Vagina (tissue), 2 donors: Measurements from ENCODE around the gene GDF7. TPM values are rescaled to one million over a fixed set of nuclear protein-coding genes. Genes with fewer than 3 reads are reported as not detected.
"Not testable (repeated sequence)": the region's sequence is repeated elsewhere in the genome, so short reads cannot be mapped to it uniquely, and the experiment has no call there.

Experiments
- DNase-seq, 2 donors: peaks; one replicate each; pipeline ENCODE4 v3.0.0-alpha.2; 2017; ENCODE audit errors: extremely low spot score in 2 of 2
- H3K27ac ChIP-seq: fragments of 200-600 bp; sonication (generic); one replicate; pipeline ENCODE4 v1.5.1; 2019
- H3K27me3 ChIP-seq: fragments of 200-600 bp; sonication (generic); one replicate; pipeline ENCODE4 v1.5.1; 2019
- H3K36me3 ChIP-seq, 2 donors: fragments of 200-600 bp; sonication (generic); one replicate each; pipeline ENCODE4 v1.5.1; 2017 to 2019
- H3K4me1 ChIP-seq: fragments of 200-600 bp; sonication (generic); one replicate; pipeline ENCODE4 v1.5.1; 2019
- H3K4me3 ChIP-seq, 2 donors: fragments of 200-600 bp; sonication (generic); 1 replicate in 1 of 2; 2 replicates in 1 of 2; pipeline ENCODE4 v1.5.1; 2016 to 2019
- H3K9me3 ChIP-seq: fragments of 200-600 bp; sonication (generic); one replicate; pipeline ENCODE4 v1.5.1; 2019
- POLR2A ChIP-seq, 2 donors: fragments of 450-650 bp; IDR thresholded peaks; one replicate each; pipeline ENCODE4 v1.6.1; 2017; ENCODE audit warnings: antibody characterized with exemption in 2 of 2, mild to moderate bottlenecking in 2 of 2, moderate library complexity in 2 of 2
- POLR2AphosphoS5 ChIP-seq, 2 donors: sonication (generic); formaldehyde crosslinking; IDR thresholded peaks; one replicate each; pipeline ENCODE4 v1.9.0; 2017; ENCODE audit warnings: antibody characterized with exemption in 2 of 2, mild to moderate bottlenecking in 2 of 2, low read depth in 1 of 2; ENCODE audit not compliant: insufficient read depth in 1 of 2
- intact Hi-C: fragments of 100-400 bp; cut with DNase I; formaldehyde crosslinking; loops from one replicate; pipeline ENCODE4 v1.15.1; 2023
- total RNA-seq: library from RNA; depleted of rRNA; stranded (reverse); fragments of >200 nt; gene quantifications from one replicate; pipeline ENCODE4 v1.2.3, GENCODE V29; 2016
- TF ChIP-seq, protein P1 (sequence below), 3 experiments: fragments of 450-650 bp in 2 of 3; fragments of 200-600 bp in 1 of 3; sonication (generic) in 1 of 3; IDR thresholded peaks; one replicate each; pipeline ENCODE4 v1.5.1; 2017 to 2019; ENCODE audit warnings: antibody characterized with exemption in 3 of 3, mild to moderate bottlenecking in 2 of 3, moderate library complexity in 2 of 3

GDF7 gene
- total RNA-seq, 1 donor from 2014 or later: 9.3 TPM

DNA sequence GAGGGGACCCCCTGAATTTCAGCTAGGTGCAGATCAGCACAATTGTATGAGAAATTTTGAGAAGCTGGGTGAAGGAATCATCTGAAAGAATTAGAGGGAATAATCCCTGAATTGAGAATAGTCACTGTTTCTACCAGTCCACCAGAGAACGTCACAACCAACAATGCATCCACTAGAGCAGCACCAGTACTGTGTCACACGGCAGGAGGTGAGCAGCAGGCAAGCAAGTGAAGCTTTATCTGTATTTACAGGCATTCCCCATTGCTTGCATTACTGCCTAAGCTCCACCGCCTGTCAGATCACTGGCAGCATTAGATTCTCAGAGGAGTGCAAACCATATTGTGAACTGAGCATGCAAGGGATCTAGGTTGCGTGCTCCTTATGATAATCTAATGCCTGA is 40.7 kb downstream of the GDF7 start:
- no peak for DNase-seq
- Histone ChIP-seq H3K27me3 (no peaks in the 10 kb centered on the region), H3K4me3 (no peak overlapping the region), H3K36me3 (no peaks in the 10 kb centered on the region), H3K4me1 (no peaks in the 10 kb centered on the region), H3K27ac (no peak overlapping the region), H3K9me3 (no peaks in the 10 kb centered on the region)
- TF ChIP-seq POLR2A (IDR thresholded peaks at IDR 0.05) (no peak), POLR2AphosphoS5 (IDR thresholded peaks at IDR 0.05; ENCODE audit: insufficient read depth in 1 of 2, low read depth in 1 of 2) (no peak)
- TF ChIP-seq, protein P1, sequence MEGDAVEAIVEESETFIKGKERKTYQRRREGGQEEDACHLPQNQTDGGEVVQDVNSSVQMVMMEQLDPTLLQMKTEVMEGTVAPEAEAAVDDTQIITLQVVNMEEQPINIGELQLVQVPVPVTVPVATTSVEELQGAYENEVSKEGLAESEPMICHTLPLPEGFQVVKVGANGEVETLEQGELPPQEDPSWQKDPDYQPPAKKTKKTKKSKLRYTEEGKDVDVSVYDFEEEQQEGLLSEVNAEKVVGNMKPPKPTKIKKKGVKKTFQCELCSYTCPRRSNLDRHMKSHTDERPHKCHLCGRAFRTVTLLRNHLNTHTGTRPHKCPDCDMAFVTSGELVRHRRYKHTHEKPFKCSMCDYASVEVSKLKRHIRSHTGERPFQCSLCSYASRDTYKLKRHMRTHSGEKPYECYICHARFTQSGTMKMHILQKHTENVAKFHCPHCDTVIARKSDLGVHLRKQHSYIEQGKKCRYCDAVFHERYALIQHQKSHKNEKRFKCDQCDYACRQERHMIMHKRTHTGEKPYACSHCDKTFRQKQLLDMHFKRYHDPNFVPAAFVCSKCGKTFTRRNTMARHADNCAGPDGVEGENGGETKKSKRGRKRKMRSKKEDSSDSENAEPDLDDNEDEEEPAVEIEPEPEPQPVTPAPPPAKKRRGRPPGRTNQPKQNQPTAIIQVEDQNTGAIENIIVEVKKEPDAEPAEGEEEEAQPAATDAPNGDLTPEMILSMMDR (IDR thresholded peaks at IDR 0.05): no peak
- intact Hi-C loops: no loop called here

DNA sequence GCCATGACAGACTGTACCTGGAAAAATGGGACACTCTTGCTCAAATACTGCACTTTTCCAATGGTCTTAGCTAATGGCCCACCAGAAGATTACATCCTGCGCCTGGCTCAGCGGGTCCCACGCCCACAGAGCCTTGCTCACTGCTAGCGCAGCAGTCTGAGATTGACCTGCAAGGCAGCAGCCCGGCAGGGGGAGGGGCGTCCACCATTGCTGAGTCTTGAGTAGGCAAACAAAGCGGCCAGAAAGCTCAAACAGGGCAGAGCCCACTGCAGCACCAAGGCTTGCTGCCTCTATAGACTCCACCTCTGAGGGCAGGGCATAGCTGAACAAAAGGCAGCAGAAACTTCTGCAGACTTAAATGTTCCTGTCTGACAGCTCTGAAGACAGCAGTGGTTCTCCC is 44.7 kb downstream of the GDF7 start:
- H3K9me3 ChIP-seq, intact Hi-C loops, H3K36me3 ChIP-seq, H3K4me1 ChIP-seq, DNase-seq, H3K27me3 ChIP-seq, H3K27ac ChIP-seq, H3K4me3 ChIP-seq: not testable (repeated sequence)

DNA sequence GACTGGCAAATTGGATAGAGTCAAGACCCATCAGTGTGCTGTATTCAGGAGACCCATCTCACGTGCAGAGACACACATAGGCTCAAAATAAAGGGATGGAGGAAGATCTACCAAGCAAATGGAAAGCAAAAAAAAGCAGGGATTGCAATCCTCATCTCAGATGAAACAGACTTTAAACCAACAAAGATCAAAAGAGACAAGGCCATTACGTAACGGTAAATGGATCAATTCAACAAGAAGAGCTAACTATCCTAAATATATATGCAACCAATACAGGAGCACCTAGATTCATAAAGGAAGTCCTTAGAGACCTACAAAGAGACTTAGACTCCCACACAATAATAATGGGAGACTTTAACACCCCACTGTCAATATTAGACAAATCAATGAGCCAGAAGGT is 46.6 kb downstream of the GDF7 start:
- H3K27ac ChIP-seq, H3K9me3 ChIP-seq, H3K4me3 ChIP-seq, DNase-seq, H3K4me1 ChIP-seq, intact Hi-C loops, H3K36me3 ChIP-seq, H3K27me3 ChIP-seq: not testable (repeated sequence)

DNA sequence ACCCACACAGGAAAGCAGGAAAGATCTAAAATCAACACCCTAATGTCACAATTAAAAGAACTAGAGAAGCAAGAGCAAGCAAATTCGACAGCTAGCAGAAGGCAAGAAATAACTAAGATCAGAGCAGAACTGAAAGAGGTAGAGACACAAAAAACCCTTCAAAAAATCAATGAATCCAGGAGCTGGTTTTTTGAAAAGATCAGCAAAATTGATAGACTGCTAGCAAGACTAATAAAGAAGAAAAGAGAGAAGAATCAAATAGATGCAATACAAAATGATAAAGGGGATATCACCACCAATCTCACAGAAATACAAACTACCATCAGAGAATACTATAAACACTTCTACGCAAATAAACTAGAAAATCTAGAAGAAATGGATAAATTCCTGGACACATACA is 47.5 kb downstream of the GDF7 start:
- H3K36me3 ChIP-seq, intact Hi-C loops, DNase-seq, H3K4me1 ChIP-seq, H3K4me3 ChIP-seq, H3K27me3 ChIP-seq, H3K9me3 ChIP-seq, H3K27ac ChIP-seq: not testable (repeated sequence)

DNA sequence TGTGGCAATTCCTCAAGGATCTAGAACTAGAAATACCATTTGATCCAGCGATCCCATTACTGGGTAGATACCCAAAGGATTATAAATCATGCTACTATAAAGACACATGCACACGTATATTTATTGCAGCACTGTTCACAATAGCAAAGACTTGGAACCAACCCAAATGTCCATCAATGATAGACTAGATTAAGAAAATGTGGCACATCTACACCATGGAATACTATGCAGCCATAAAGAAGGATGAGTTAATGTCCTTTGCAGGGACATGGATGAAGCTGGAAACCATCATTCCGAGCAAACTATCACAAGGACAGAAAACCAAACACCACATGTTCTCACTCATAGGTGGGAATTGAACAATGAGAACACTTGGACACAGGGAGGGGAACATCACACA is 49.2 kb downstream of the GDF7 start:
- DNase-seq, intact Hi-C loops: not testable (repeated sequence)

DNA sequence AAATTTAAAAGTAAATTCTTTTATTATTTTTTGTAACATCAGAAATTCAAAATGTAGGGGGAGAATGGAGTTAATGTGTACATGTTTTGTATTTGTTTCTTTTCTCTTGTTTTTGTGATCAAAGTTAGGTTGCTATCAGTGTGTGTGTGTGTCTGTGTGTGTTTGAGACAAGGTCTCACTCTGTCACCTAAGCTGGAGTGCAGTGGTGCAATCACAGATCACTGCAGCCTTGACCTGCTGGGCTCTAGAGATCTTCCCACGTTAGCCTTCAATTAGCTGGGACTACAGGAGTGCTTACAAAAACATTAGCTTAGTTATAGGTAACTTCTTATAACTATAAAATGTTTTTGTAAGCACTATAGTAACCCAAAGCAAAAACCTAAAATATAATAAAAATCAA is 50.7 kb downstream of the GDF7 start:
- intact Hi-C loops: no loop called here

More for the DNA sequence above, 49.2 kb downstream of the GDF7 start:
- H3K27me3 ChIP-seq, H3K36me3 ChIP-seq, H3K27ac ChIP-seq, H3K9me3 ChIP-seq, H3K4me3 ChIP-seq, H3K4me1 ChIP-seq: not testable (repeated sequence)

DNA sequence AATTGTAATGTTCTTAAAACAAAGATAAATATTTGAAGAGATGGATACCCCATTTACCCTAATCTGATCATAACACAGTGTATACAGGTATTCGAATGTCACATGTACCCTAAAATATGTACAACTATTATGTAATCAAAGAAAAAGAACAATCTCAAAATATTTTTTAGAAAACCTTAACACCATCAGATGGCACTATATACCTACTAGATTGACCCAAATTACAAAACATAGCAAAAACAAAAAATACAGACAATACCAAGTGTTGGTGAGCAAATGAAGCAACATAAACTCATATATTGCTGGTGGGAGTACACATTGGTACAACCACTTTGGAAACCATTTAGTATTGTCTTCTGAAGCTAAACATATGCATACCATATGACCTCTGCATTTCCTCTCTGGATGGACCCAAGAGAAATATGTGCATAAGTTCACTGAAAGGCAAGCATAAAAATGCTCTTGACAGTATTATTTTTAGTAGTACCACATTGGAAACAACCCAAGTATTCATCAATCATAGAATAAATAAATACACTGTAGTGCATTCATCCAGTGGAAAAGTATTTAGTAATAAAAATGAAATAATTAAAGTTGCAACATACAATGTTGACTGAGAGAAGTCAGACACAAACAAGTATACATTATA is 55.8 kb downstream of the GDF7 start:
- H3K36me3 ChIP-seq: no peaks in the 10 kb centered on the region
- no peaks in the 10 kb centered on the region for H3K4me1 ChIP-seq
- DNase-seq: no peak
- intact Hi-C loops: no loop called here
- H3K27ac ChIP-seq: no peak overlapping the region
- TF ChIP-seq, protein P1 (IDR thresholded peaks at IDR 0.05): no peak
- TF ChIP-seq POLR2A (IDR thresholded peaks at IDR 0.05): no peak
- no peaks in the 10 kb centered on the region for H3K9me3 ChIP-seq
- no peaks in the 10 kb centered on the region for H3K27me3 ChIP-seq
- H3K4me3 ChIP-seq: no peak overlapping the region

More for the DNA sequence above, 50.7 kb downstream of the GDF7 start:
- TF ChIP-seq POLR2AphosphoS5 (IDR thresholded peaks at IDR 0.05; ENCODE audit: insufficient read depth in 1 of 2, low read depth in 1 of 2) (no peak), POLR2A (IDR thresholded peaks at IDR 0.05) (no peak)
- TF ChIP-seq, protein P1 (IDR thresholded peaks at IDR 0.05): no peak
- Histone ChIP-seq H3K9me3 (no peaks in the 10 kb centered on the region), H3K27ac (no peak overlapping the region), H3K27me3 (no peaks in the 10 kb centered on the region), H3K36me3 (no peaks in the 10 kb centered on the region), H3K4me3 (no peak overlapping the region), H3K4me1 (no peaks in the 10 kb centered on the region)
- DNase-seq: no peak
